ENCODE data around the gene RHBDF2.

The RHBDF2 gene

GRCh38 chr17:76478730-76479514 lies 22.3 kb downstream of the RHBDF2 start:
- DNase-seq, result no peak

- no peak for DNase-seq
Observed at GRCh38 chr17:76478097-76478496, 23.1 kb downstream of the RHBDF2 start.

GRCh38 chr17:76477576-76477975 lies 23.6 kb downstream of the RHBDF2 start:
- no peak for DNase-seq

DNA sequence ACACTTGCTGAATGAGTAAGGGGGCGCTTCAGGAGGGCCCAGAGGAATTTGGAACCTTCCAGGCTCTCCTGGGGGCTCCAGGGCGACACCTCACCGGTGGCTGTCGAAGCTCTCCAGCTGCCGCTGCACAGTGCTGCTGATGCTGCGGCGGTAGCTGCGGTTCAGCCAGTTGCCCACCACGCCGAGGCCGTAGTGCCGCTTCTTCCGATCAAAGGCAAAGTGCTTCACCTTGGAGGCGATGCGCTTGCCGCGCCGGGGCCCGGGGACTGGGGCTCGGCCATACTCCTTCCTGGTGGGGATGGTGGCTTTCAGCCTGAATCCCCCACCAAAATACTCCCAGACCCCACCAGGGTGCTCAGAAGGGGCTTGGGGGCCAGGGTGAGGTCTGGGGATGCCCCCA lies 24.5 kb downstream of the RHBDF2 start:
- DNase-seq, result no peak

- DNase-seq, result no peak
Observed at GRCh38 chr17:76475302-76475701, 25.9 kb downstream of the RHBDF2 start.

GRCh38 chr17:76474894-76475293 lies 26.3 kb downstream of the RHBDF2 start:
- DNase-seq, result no peak

GRCh38 chr17:76474238-76474637 lies 27.0 kb downstream of the RHBDF2 start:
- DNase-seq, result no peak

DNA sequence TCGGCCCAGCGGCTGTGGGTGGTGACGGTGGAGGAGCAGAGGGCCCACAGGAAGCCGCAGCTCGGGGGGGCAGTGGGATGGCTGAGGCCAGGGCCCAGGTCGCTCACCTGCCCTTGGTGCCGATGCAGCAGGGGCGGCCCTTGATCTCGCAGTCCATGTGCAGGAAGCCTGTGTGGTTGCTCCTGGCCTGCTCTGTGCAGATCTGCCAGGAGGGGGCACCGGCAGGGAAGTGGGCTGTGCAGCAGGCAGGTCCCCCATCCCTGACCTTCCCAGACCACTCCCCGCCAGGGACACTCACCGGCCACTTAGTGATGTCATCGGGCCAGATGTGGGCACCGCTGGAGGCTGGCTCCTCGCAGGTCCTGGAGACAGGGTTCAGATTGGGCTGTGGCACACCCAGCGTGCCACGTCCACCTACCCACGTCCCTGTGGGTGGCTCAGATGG lies 27.7 kb downstream of the RHBDF2 start:
- no peak for DNase-seq

DNA sequence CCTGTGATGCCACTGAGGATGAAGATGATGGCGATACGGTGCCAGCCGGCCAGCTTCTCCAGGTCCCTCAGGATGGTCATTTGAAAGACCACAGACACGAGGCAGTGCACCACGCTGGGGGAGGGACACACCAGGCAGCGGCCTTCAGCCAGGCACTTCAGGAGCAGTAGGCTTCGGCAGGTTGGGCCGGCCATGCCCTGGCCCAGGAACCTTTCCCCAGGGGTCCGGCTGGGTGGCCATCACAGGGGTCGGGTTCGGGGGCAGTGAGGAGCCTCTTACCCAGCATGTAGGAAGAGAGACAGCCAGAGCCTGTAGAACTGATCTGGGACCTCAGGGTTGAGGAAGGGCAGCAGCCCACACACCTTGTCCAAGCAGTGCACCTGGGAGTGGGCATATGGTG lies 28.5 kb downstream of the RHBDF2 start:
- no peak for DNase-seq

- no peak for DNase-seq
Observed at GRCh38 chr17:76472258-76472645, 29.0 kb downstream of the RHBDF2 start.

GRCh38 chr17:76471498-76472257 lies 29.5 kb downstream of the RHBDF2 start:
- no peak for DNase-seq

- DNase-seq, result no peak
Observed at GRCh38 chr17:76469991-76470739, 31.1 kb downstream of the RHBDF2 start.

DNA sequence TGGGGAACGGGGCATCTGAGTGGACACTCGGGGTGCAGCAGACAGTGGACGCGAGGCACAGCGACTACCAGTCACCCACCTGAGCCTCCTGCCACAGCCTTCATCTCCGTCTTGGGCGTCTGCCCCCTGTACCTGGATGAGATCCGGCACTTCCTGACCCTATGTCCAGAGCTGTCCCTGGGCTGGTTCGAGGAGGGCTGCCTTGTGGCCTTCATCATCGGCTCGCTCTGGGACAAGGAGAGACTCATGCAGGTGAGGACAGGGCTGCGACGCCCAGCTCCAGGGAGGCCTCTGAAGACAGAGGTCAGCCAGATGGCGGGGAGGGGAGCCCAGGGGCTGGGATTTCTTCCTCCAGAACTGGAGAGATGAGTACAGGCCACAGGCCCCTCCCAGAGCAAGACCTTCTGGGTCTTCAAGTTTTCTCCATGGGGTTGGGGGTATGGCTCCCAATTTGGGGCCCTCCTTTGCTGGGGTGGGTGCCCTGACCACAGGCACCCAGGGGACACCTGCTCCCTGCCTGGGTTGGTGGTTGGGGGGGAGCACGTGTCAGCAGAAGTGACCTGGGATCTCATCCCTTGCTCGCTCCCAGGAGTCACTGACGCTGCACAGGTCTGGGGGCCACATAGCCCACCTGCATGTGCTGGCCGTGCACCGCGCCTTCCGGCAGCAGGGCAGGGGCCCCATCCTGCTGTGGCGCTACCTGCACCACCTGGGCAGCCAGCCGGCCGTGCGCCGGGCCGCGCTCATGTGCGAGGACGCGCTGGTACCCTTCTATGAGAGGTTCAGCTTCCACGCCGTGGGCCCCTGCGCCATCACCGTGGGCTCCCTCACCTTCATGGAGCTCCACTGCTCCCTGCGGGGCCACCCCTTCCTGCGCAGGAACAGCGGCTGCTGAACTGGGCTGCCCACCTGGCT lies 31.9 kb downstream of the RHBDF2 start:
- DNase-seq, result no peak

GRCh38 chr17:76468634-76469010 lies 32.6 kb downstream of the RHBDF2 start:
- no peak for DNase-seq

GRCh38 chr17:76467809-76468633 lies 33.2 kb downstream of the RHBDF2 start:
- DNase-seq, result no peak

- no peak for DNase-seq
Observed at GRCh38 chr17:76467366-76467765, 33.9 kb downstream of the RHBDF2 start, which contains the start of gene AANAT. AANAT (plus strand) TSS chr17:76467603; CDS start chr17:76468747, 1,144 bp downstream.

- no peak for DNase-seq
Observed at GRCh38 chr17:76466775-76467130, 34.5 kb downstream of the RHBDF2 start.

- no peak for DNase-seq
Observed at GRCh38 chr17:76462556-76463290, 38.5 kb downstream of the RHBDF2 start.

- no peak for DNase-seq
Observed at GRCh38 chr17:76461765-76462555, 39.3 kb downstream of the RHBDF2 start.

- DNase-seq, result no peak
Observed at GRCh38 chr17:76459674-76460073, 41.5 kb downstream of the RHBDF2 start.
